ENCODE data around the gene CDH4. TPM values are rescaled to one million over a fixed set of nuclear protein-coding genes. Genes with fewer than 3 reads are reported as not detected.

Gene CDH4
- total and polyA plus RNA-seq, 8 donors: under 0.01 to 2.2 (median 0.11) TPM; not detected in 2

- DNase-seq: no peak
- H3K27me3 ChIP-seq: peaks cover 0 to 28% (median 0%) of the 10 kb centered on the region in 3 donors
- 80 to 89% (median 86%) methylated on average over 32 to 34 of the region's 34 CpGs for WGBS, 5 donors
- TF ChIP-seq POLR2AphosphoS5 (IDR thresholded peaks at IDR 0.05): no peak
- TF ChIP-seq POLR2A (IDR thresholded peaks at IDR 0.05): no peak
- TF ChIP-seq, protein P1, sequence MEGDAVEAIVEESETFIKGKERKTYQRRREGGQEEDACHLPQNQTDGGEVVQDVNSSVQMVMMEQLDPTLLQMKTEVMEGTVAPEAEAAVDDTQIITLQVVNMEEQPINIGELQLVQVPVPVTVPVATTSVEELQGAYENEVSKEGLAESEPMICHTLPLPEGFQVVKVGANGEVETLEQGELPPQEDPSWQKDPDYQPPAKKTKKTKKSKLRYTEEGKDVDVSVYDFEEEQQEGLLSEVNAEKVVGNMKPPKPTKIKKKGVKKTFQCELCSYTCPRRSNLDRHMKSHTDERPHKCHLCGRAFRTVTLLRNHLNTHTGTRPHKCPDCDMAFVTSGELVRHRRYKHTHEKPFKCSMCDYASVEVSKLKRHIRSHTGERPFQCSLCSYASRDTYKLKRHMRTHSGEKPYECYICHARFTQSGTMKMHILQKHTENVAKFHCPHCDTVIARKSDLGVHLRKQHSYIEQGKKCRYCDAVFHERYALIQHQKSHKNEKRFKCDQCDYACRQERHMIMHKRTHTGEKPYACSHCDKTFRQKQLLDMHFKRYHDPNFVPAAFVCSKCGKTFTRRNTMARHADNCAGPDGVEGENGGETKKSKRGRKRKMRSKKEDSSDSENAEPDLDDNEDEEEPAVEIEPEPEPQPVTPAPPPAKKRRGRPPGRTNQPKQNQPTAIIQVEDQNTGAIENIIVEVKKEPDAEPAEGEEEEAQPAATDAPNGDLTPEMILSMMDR (IDR thresholded peaks at IDR 0.05): no peak
- no peak for TF ChIP-seq EP300 (IDR thresholded peaks at IDR 0.05)
- no peaks in the 10 kb centered on the region for H3K4me1 ChIP-seq
- no peaks in the 10 kb centered on the region for H3K9me3 ChIP-seq
- no peak overlapping the region for H3K27ac ChIP-seq
- H3K4me3 ChIP-seq: no peak overlapping the region
- intact Hi-C loops (cut with DNase I; ENCODE audit: low total_unique reads): no loop called here
- H3K36me3 ChIP-seq: no peaks in the 10 kb centered on the region
Observed at GRCh38 chr20:61543931-61544745, 292.1 kb downstream of the CDH4 start.

GRCh38 chr20:61544910-61545889 lies 293.1 kb downstream of the CDH4 start:
- Histone ChIP-seq H3K4me1 (no peaks in the 10 kb centered on the region), H3K4me3 (no peak overlapping the region), H3K9me3 (peaks cover 0 to 2% (median 0%) of the 10 kb centered on the region in 4 donors), H3K27me3 (peaks cover 0 to 33% (median 0%) of the 10 kb centered on the region in 3 donors), H3K36me3 (no peaks in the 10 kb centered on the region), H3K27ac (no peak overlapping the region)
- WGBS, 5 donors: 76 to 87% (median 86%) methylated on average over 35 of the region's 35 CpGs
- TF ChIP-seq EP300 (IDR thresholded peaks at IDR 0.05) (no peak), POLR2AphosphoS5 (IDR thresholded peaks at IDR 0.05) (no peak), POLR2A (IDR thresholded peaks at IDR 0.05) (no peak)
- TF ChIP-seq, protein P1 (IDR thresholded peaks at IDR 0.05): no peak
- intact Hi-C loops (cut with DNase I; ENCODE audit: low total_unique reads): no loop called here
- no peak for DNase-seq

DNA sequence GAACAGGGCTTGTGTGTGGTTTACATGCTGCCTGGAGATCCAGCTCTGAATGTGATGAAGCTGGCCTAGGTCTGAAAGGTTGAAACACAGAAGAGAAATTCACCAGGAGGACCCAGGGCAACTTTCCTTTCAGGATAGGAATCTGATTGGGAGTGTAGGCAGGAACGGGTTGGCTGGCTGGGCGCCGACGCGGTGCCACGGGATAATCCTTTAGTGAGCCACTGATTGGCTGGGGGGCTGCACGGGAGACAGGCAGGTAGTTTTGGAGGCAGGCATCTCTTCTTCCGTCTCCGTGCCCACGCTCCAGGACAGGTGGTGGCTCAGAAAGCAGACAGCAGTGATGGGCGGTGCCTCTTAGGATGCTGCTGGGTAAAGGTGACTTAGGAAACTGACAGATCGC lies 294.6 kb downstream of the CDH4 start:
- no peak overlapping the region for H3K4me3 ChIP-seq
- no peaks in the 10 kb centered on the region for H3K4me1 ChIP-seq
- H3K27me3 ChIP-seq: peaks cover 0 to 39% (median 0%) of the 10 kb centered on the region in 3 donors
- 85 to 91% (median 89%) methylated on average over 12 of the region's 12 CpGs for WGBS, 5 donors
- H3K27ac ChIP-seq: no peak overlapping the region
- H3K36me3 ChIP-seq: no peaks in the 10 kb centered on the region
- no peak for DNase-seq
- intact Hi-C loops (cut with DNase I; ENCODE audit: low total_unique reads): no loop called here
- TF ChIP-seq EP300 (IDR thresholded peaks at IDR 0.05) (no peak), POLR2A (IDR thresholded peaks at IDR 0.05) (no peak), POLR2AphosphoS5 (IDR thresholded peaks at IDR 0.05) (no peak)
- TF ChIP-seq, protein P1 (IDR thresholded peaks at IDR 0.05): no peak
- peaks cover 0 to 15% (median 6%) of the 10 kb centered on the region in 4 donors for H3K9me3 ChIP-seq

DNA sequence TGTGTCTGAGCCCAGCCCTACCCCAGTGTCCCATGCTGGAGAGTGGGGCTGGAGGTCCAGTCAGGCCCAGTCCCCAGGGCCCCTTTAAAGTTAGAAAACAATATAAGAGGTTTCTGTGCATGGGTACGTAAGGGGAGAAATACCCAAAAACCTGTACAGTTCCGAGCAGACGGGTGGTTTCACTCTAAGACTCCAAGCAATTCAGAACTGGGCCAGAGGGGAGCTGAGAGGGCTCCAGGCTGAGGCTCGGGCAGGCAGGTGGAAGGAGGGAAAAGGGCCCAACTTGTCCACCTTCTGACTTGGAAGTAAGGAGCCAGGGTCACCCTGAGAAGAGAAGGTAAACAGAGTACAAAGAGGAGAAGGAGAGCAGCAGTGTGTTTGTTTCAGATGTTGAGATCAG lies 296.0 kb downstream of the CDH4 start:
- no peak overlapping the region for H3K27ac ChIP-seq
- no peak for TF ChIP-seq EP300 (IDR thresholded peaks at IDR 0.05)
- TF ChIP-seq, protein P1 (IDR thresholded peaks at IDR 0.05): no peak
- no peak for TF ChIP-seq POLR2AphosphoS5 (IDR thresholded peaks at IDR 0.05)
- TF ChIP-seq POLR2A (IDR thresholded peaks at IDR 0.05): no peak
- H3K36me3 ChIP-seq: no peaks in the 10 kb centered on the region
- no peaks in the 10 kb centered on the region for H3K4me1 ChIP-seq
- no peak for DNase-seq
- H3K9me3 ChIP-seq: peaks cover 0 to 17% (median 13%) of the 10 kb centered on the region in 4 donors
- no peak overlapping the region for H3K4me3 ChIP-seq
- H3K27me3 ChIP-seq: peaks cover 0 to 39% (median 0%) of the 10 kb centered on the region in 3 donors
- intact Hi-C loops (cut with DNase I; ENCODE audit: low total_unique reads): no loop called here
- 56 to 68% (median 65%) methylated on average over 4 of the region's 4 CpGs for WGBS, 5 donors
